HepG2 (cell line): ENCODE measurements around the gene DNASE1. TPM values are rescaled to one million over a fixed set of nuclear protein-coding genes. Genes with fewer than 3 reads are reported as not detected.

Experiments used
- CBFB ChIP-seq: sonication (generic); formaldehyde crosslinking; IDR thresholded peaks from 2 replicates; pipeline ENCODE4 v1.4.0; 2020; ENCODE audit warnings: missing genetic modification reagents
- CCDC6 ChIP-seq: sonication (generic); formaldehyde crosslinking; IDR thresholded peaks from 2 replicates; pipeline ENCODE4 v1.8.1; 2022; ENCODE audit warnings: mild to moderate bottlenecking, missing genetic modification reagents, moderate library complexity
- ISX ChIP-seq: sonication (generic); formaldehyde crosslinking; conservative IDR thresholded peaks from 2 replicates; pipeline ENCODE4 v1.5.0; 2020; ENCODE audit warnings: missing genetic modification reagents
- NR0B2 ChIP-seq: sonication (generic); formaldehyde crosslinking; IDR thresholded peaks from 2 replicates; pipeline ENCODE4 v1.4.0; 2020; ENCODE audit warnings: mild to moderate bottlenecking, missing genetic modification reagents
- SETDB1 ChIP-seq: sonication (generic); formaldehyde crosslinking; IDR thresholded peaks from 2 replicates; pipeline ENCODE4 v1.5.1; 2020; ENCODE audit warnings: missing genetic modification reagents, mild to moderate bottlenecking, borderline replicate concordance
- ZBTB49 ChIP-seq: sonication (generic); formaldehyde crosslinking; IDR thresholded peaks from 2 replicates; pipeline ENCODE4 v1.4.0; 2020; ENCODE audit warnings: missing genetic modification reagents, borderline replicate concordance
- ZFP37 ChIP-seq: sonication (generic); formaldehyde crosslinking; IDR thresholded peaks from 2 replicates; pipeline ENCODE4 v1.4.0; 2020; ENCODE audit warnings: missing genetic modification reagents, borderline replicate concordance
- ZNF101 ChIP-seq: sonication (generic); formaldehyde crosslinking; IDR thresholded peaks from 2 replicates; pipeline ENCODE4 v1.4.0; 2020; ENCODE audit warnings: mild to moderate bottlenecking, low read depth, missing genetic modification reagents, borderline replicate concordance
- ZNF607 ChIP-seq: sonication (generic); formaldehyde crosslinking; IDR thresholded peaks from 2 replicates; pipeline ENCODE4 v1.5.1; 2020; ENCODE audit warnings: missing genetic modification reagents, mild to moderate bottlenecking, borderline replicate concordance
- ZNF740 ChIP-seq: sonication (generic); formaldehyde crosslinking; IDR thresholded peaks from 2 replicates; pipeline ENCODE4 v1.4.0; 2020; ENCODE audit warnings: missing genetic modification reagents
- polyA plus RNA-seq, 8 experiments: library from polyadenylated mRNA; depleted of rRNA in 3 of 8; stranded (reverse) in 7 of 8; unstranded in 1 of 8; fragments of >200 nt; fragmentation: Illumina TruSeq in 4 of 8; extraction: Trizol in 4 of 8; gene quantifications; 2 replicates each; pipeline versions ENCODE4 v1.2.1 to v1.2.3, GENCODE V29; 2011 to 2016; ENCODE audit warnings: low read depth in 4 of 8, missing spikeins in 1 of 8, mixed read lengths in 1 of 8; ENCODE audit not compliant: insufficient read depth in 1 of 8
- total RNA-seq, 5 experiments: library from RNA; depleted of rRNA; stranded (reverse); fragments of >200 nt; fragmentation: Illumina TruSeq; extraction: Trizol; gene quantifications; 2 replicates each; pipeline ENCODE4 v1.2.3, GENCODE V29; 2016; ENCODE audit warnings: low read depth in 1 of 5
- TF ChIP-seq, protein P1 (sequence below): sonication (generic); formaldehyde crosslinking; IDR thresholded peaks from 2 replicates; pipeline ENCODE4 v1.4.0; 2020; ENCODE audit warnings: missing genetic modification reagents
- TF ChIP-seq, protein P2 (sequence below): sonication (generic); formaldehyde crosslinking; IDR thresholded peaks from 2 replicates; pipeline ENCODE4 v1.4.0; 2020; ENCODE audit warnings: missing genetic modification reagents, borderline replicate concordance
- TF ChIP-seq, protein P3 (sequence below): sonication (generic); formaldehyde crosslinking; IDR thresholded peaks from 2 replicates; pipeline ENCODE4 v1.4.0; 2020; ENCODE audit warnings: mild to moderate bottlenecking, missing genetic modification reagents
- TF ChIP-seq, protein P4 (sequence below): sonication (generic); formaldehyde crosslinking; IDR thresholded peaks from 2 replicates; pipeline ENCODE4 v1.5.1; 2020; ENCODE audit warnings: missing genetic modification reagents, mild to moderate bottlenecking, borderline replicate concordance

The DNASE1 gene
- total and polyA plus RNA-seq, 2 of the 13 experiments (the other 11 are each of a cell fraction or from before 2014, with no cell fraction given) = 7.1 to 11.1 TPM

DNA sequence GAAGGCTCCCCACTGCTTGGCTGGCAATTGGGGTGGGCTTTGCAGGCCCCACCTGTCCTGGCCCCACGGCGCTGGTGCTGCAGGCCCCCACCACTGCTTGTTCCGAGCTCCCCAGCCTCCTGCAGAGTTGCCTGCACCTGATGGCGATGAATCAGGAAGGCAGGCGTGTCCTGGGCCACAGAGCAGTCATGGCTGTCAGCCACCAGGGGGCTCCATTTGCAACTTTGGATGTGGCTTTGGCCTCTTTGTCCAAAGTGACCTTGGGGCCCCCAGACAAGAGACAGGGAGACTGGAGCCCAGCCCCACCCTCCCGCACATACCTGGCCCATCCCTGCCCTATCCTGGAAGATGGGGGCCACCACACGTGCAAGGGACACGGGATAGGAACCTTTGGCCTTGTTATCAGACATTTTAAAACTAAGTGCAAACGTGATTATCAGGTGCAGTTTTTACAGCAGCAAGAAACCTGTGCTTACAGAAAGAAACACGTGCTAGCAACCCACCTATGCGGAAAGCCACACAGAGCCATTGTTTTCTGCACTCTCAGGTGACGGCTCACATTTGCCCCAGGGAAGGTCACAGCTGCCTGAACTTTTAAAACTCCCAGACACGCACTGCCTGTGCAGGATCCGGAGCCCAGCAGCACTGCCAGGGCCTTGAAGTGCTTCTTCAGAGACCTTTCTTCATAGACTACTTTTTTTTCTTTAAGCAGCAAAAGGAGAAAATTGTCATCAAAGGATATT lies at the start of gene DNASE1 (continued):
- TF ChIP-seq, protein P1, sequence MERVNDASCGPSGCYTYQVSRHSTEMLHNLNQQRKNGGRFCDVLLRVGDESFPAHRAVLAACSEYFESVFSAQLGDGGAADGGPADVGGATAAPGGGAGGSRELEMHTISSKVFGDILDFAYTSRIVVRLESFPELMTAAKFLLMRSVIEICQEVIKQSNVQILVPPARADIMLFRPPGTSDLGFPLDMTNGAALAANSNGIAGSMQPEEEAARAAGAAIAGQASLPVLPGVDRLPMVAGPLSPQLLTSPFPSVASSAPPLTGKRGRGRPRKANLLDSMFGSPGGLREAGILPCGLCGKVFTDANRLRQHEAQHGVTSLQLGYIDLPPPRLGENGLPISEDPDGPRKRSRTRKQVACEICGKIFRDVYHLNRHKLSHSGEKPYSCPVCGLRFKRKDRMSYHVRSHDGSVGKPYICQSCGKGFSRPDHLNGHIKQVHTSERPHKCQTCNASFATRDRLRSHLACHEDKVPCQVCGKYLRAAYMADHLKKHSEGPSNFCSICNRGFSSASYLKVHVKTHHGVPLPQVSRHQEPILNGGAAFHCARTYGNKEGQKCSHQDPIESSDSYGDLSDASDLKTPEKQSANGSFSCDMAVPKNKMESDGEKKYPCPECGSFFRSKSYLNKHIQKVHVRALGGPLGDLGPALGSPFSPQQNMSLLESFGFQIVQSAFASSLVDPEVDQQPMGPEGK (CRISPR knock-in tag) = peak; percentile 92
- TF ChIP-seq NR0B2 (CRISPR knock-in tag) (no peak), ZNF607 (CRISPR knock-in tag) (no peak), ZNF101 (CRISPR knock-in tag) (no peak), ZBTB49 (CRISPR knock-in tag) (no peak), SETDB1 (CRISPR knock-in tag) (no peak), CBFB (CRISPR knock-in tag) (no peak), ZFP37 (CRISPR knock-in tag) (no peak), CCDC6 (CRISPR knock-in tag) (no peak), ZNF740 (CRISPR knock-in tag) (no peak), ISX (CRISPR knock-in tag) (no peak)
- TF ChIP-seq, protein P2, sequence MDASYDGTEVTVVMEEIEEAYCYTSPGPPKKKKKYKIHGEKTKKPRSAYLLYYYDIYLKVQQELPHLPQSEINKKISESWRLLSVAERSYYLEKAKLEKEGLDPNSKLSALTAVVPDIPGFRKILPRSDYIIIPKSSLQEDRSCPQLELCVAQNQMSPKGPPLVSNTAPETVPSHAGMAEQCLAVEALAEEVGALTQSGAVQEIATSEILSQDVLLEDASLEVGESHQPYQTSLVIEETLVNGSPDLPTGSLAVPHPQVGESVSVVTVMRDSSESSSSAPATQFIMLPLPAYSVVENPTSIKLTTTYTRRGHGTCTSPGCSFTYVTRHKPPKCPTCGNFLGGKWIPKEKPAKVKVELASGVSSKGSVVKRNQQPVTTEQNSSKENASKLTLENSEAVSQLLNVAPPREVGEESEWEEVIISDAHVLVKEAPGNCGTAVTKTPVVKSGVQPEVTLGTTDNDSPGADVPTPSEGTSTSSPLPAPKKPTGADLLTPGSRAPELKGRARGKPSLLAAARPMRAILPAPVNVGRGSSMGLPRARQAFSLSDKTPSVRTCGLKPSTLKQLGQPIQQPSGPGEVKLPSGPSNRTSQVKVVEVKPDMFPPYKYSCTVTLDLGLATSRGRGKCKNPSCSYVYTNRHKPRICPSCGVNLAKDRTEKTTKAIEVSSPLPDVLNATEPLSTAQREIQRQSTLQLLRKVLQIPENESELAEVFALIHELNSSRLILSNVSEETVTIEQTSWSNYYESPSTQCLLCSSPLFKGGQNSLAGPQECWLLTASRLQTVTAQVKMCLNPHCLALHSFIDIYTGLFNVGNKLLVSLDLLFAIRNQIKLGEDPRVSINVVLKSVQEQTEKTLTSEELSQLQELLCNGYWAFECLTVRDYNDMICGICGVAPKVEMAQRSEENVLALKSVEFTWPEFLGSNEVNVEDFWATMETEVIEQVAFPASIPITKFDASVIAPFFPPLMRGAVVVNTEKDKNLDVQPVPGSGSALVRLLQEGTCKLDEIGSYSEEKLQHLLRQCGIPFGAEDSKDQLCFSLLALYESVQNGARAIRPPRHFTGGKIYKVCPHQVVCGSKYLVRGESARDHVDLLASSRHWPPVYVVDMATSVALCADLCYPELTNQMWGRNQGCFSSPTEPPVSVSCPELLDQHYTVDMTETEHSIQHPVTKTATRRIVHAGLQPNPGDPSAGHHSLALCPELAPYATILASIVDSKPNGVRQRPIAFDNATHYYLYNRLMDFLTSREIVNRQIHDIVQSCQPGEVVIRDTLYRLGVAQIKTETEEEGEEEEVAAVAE (CRISPR knock-in tag) = 0 out of 2 replicates have a peak, but pooled peaks have one; percentile 29
- TF ChIP-seq, protein P3, sequence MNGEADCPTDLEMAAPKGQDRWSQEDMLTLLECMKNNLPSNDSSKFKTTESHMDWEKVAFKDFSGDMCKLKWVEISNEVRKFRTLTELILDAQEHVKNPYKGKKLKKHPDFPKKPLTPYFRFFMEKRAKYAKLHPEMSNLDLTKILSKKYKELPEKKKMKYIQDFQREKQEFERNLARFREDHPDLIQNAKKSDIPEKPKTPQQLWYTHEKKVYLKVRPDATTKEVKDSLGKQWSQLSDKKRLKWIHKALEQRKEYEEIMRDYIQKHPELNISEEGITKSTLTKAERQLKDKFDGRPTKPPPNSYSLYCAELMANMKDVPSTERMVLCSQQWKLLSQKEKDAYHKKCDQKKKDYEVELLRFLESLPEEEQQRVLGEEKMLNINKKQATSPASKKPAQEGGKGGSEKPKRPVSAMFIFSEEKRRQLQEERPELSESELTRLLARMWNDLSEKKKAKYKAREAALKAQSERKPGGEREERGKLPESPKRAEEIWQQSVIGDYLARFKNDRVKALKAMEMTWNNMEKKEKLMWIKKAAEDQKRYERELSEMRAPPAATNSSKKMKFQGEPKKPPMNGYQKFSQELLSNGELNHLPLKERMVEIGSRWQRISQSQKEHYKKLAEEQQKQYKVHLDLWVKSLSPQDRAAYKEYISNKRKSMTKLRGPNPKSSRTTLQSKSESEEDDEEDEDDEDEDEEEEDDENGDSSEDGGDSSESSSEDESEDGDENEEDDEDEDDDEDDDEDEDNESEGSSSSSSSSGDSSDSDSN (CRISPR knock-in tag) = no peak
- TF ChIP-seq, protein P4, sequence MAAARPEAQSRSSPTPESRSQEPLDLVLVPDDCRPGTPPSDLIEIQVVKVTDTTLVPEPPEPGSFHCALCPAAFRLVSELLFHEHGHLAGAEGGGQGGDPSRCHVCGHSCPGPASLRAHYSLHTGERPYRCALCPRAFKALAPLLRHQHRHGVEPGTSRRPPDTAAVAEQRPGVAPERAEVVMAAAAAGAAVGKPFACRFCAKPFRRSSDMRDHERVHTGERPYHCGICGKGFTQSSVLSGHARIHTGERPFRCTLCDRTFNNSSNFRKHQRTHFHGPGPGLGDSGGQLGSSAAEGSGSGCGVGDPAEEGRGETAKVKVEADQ (CRISPR knock-in tag) = 0 out of 2 replicates have a peak, but pooled peaks have one; percentile 49
